ENCODE data around the gene CYB5RL. TPM values are rescaled to one million over a fixed set of nuclear protein-coding genes. Genes with fewer than 3 reads are reported as not detected.

Gene CYB5RL
- total RNA-seq, 2 donors from 2014 or later = 8.4 to 14.0 TPM

- Mint-ChIP-seq H3K9me3 (no peaks in the 10 kb centered on the region), H3K36me3 (ENCODE audit: insufficient read depth in 2 of 2) (no peaks in the 10 kb centered on the region), H3K27me3 (ENCODE audit: low read depth) (no peaks in the 10 kb centered on the region), H3K27ac (no peak overlapping the region), H3K4me3 (no peak overlapping the region), H3K4me1 (ENCODE audit: low read depth) (no peaks in the 10 kb centered on the region)
- DNase-seq (no peak), ATAC-seq (replicated peaks in 1 of 2) (no peak)
Measured at GRCh38 chr1:54193453-54193852, 6.4 kb downstream of the CYB5RL start.

GRCh38 chr1:54191525-54191924 lies 8.3 kb downstream of the CYB5RL start:
- no peak for ATAC-seq (replicated peaks in 1 of 2)
- H3K36me3 Mint-ChIP-seq (ENCODE audit: insufficient read depth in 2 of 2) = no peaks in the 10 kb centered on the region
- no peaks in the 10 kb centered on the region for H3K4me1 Mint-ChIP-seq (ENCODE audit: low read depth)
- H3K9me3 Mint-ChIP-seq = no peaks in the 10 kb centered on the region
- H3K4me3 Mint-ChIP-seq = no peak overlapping the region
- H3K27ac Mint-ChIP-seq = no peak overlapping the region
- no peaks in the 10 kb centered on the region for H3K27me3 Mint-ChIP-seq (ENCODE audit: low read depth)
- DNase-seq = no peak

GRCh38 chr1:54190526-54190925 lies 9.3 kb downstream of the CYB5RL start:
- ATAC-seq (replicated peaks in 1 of 2) (no peak), DNase-seq (no peak)
- Mint-ChIP-seq H3K27me3 (ENCODE audit: low read depth) (no peaks in the 10 kb centered on the region), H3K9me3 (no peaks in the 10 kb centered on the region), H3K27ac (no peak overlapping the region), H3K36me3 (ENCODE audit: insufficient read depth in 2 of 2) (peaks cover 0 to 2% of the 10 kb centered on the region in 2 donors), H3K4me1 (ENCODE audit: low read depth) (no peaks in the 10 kb centered on the region), H3K4me3 (no peak overlapping the region)

- H3K9me3 Mint-ChIP-seq = no peaks in the 10 kb centered on the region
Measured at GRCh38 chr1:54188291-54188690, 11.5 kb downstream of the CYB5RL start.

GRCh38 chr1:54186056-54186455 lies 13.8 kb downstream of the CYB5RL start:
- no peak for DNase-seq
- Mint-ChIP-seq H3K4me1 (ENCODE audit: low read depth) (no peaks in the 10 kb centered on the region), H3K36me3 (ENCODE audit: insufficient read depth in 2 of 2) (peaks cover 0 to 7% of the 10 kb centered on the region in 2 donors), H3K9me3 (no peaks in the 10 kb centered on the region), H3K27ac (no peak overlapping the region), H3K27me3 (ENCODE audit: low read depth) (no peaks in the 10 kb centered on the region), H3K4me3 (no peak overlapping the region)
- no peak for ATAC-seq (replicated peaks in 1 of 2)

More at GRCh38 chr1:54188291-54188690, 11.5 kb downstream of the CYB5RL start:
- no peaks in the 10 kb centered on the region for H3K4me1 Mint-ChIP-seq (ENCODE audit: low read depth)
- no peak for ATAC-seq (replicated peaks in 1 of 2)
- no peaks in the 10 kb centered on the region for H3K27me3 Mint-ChIP-seq (ENCODE audit: low read depth)
- DNase-seq = no peak
- H3K27ac Mint-ChIP-seq = no peak overlapping the region
- peaks cover 0 to 3% of the 10 kb centered on the region in 2 donors for H3K36me3 Mint-ChIP-seq (ENCODE audit: insufficient read depth in 2 of 2)
- no peak overlapping the region for H3K4me3 Mint-ChIP-seq

- no peak for DNase-seq
- no peaks in the 10 kb centered on the region for H3K9me3 Mint-ChIP-seq
- no peaks in the 10 kb centered on the region for H3K4me1 Mint-ChIP-seq (ENCODE audit: low read depth)
- H3K27me3 Mint-ChIP-seq (ENCODE audit: low read depth) = no peaks in the 10 kb centered on the region
- peaks cover 0 to 6% of the 10 kb centered on the region in 2 donors for H3K36me3 Mint-ChIP-seq (ENCODE audit: insufficient read depth in 2 of 2)
- no peak for ATAC-seq (replicated peaks in 1 of 2)
- no peak overlapping the region for H3K27ac Mint-ChIP-seq
- no peak overlapping the region for H3K4me3 Mint-ChIP-seq
Measured at GRCh38 chr1:54180701-54181360, 19.0 kb downstream of the CYB5RL start.

- H3K9me3 Mint-ChIP-seq = no peaks in the 10 kb centered on the region
Measured at GRCh38 chr1:54178296-54179070, 21.3 kb downstream of the CYB5RL start.

GRCh38 chr1:54177726-54178125 lies 22.1 kb downstream of the CYB5RL start:
- no peak overlapping the region for H3K4me3 Mint-ChIP-seq
- no peaks in the 10 kb centered on the region for H3K9me3 Mint-ChIP-seq
- ATAC-seq (replicated peaks in 1 of 2) (no peak), DNase-seq (no peak)
- H3K36me3 Mint-ChIP-seq (ENCODE audit: insufficient read depth in 2 of 2) = peaks cover 0 to 2% of the 10 kb centered on the region in 2 donors
- H3K27ac Mint-ChIP-seq = no peak overlapping the region
- H3K4me1 Mint-ChIP-seq (ENCODE audit: low read depth) = no peaks in the 10 kb centered on the region
- no peaks in the 10 kb centered on the region for H3K27me3 Mint-ChIP-seq (ENCODE audit: low read depth)

More at GRCh38 chr1:54178296-54179070, 21.3 kb downstream of the CYB5RL start:
- H3K36me3 Mint-ChIP-seq (ENCODE audit: insufficient read depth in 2 of 2) = peaks cover 0 to 5% of the 10 kb centered on the region in 2 donors
- no peak for ATAC-seq (replicated peaks in 1 of 2)
- H3K27ac Mint-ChIP-seq = no peak overlapping the region
- no peaks in the 10 kb centered on the region for H3K27me3 Mint-ChIP-seq (ENCODE audit: low read depth)
- no peaks in the 10 kb centered on the region for H3K4me1 Mint-ChIP-seq (ENCODE audit: low read depth)
- DNase-seq = no peak
- H3K4me3 Mint-ChIP-seq = no peak overlapping the region

GRCh38 chr1:54176621-54177327 lies 23.1 kb downstream of the CYB5RL start:
- Mint-ChIP-seq H3K9me3 (no peaks in the 10 kb centered on the region), H3K36me3 (ENCODE audit: insufficient read depth in 2 of 2) (peaks cover 0 to 2% of the 10 kb centered on the region in 2 donors), H3K27me3 (ENCODE audit: low read depth) (no peaks in the 10 kb centered on the region), H3K4me3 (no peak overlapping the region), H3K27ac (no peak overlapping the region), H3K4me1 (ENCODE audit: low read depth) (no peaks in the 10 kb centered on the region)
- no peak for DNase-seq
- ATAC-seq (replicated peaks in 1 of 2) = no peak

GRCh38 chr1:54174106-54174505 lies 25.7 kb downstream of the CYB5RL start:
- no peaks in the 10 kb centered on the region for H3K27me3 Mint-ChIP-seq (ENCODE audit: low read depth)
- H3K4me3 Mint-ChIP-seq = no peak overlapping the region
- H3K36me3 Mint-ChIP-seq (ENCODE audit: insufficient read depth in 2 of 2) = no peaks in the 10 kb centered on the region
- H3K9me3 Mint-ChIP-seq = no peaks in the 10 kb centered on the region
- ATAC-seq (replicated peaks in 1 of 2) (no peak), DNase-seq (no peak)
- peaks cover 7% of the 10 kb centered on the region for H3K4me1 Mint-ChIP-seq (ENCODE audit: low read depth)
- no peak overlapping the region for H3K27ac Mint-ChIP-seq

- ATAC-seq (replicated peaks in 1 of 2) (no peak), DNase-seq (no peak)
- Mint-ChIP-seq H3K27me3 (ENCODE audit: low read depth) (no peaks in the 10 kb centered on the region), H3K4me1 (ENCODE audit: low read depth) (peaks cover 7% of the 10 kb centered on the region), H3K27ac (no peak overlapping the region), H3K4me3 (no peak overlapping the region), H3K9me3 (no peaks in the 10 kb centered on the region), H3K36me3 (ENCODE audit: insufficient read depth in 2 of 2) (no peaks in the 10 kb centered on the region)
Measured at GRCh38 chr1:54173681-54174080, 26.1 kb downstream of the CYB5RL start.

- H3K27ac Mint-ChIP-seq = no peak overlapping the region
- no peaks in the 10 kb centered on the region for H3K9me3 Mint-ChIP-seq
- no peak overlapping the region for H3K4me3 Mint-ChIP-seq
- peaks cover 7% of the 10 kb centered on the region for H3K4me1 Mint-ChIP-seq (ENCODE audit: low read depth)
- no peaks in the 10 kb centered on the region for H3K27me3 Mint-ChIP-seq (ENCODE audit: low read depth)
- no peak for DNase-seq
- H3K36me3 Mint-ChIP-seq (ENCODE audit: insufficient read depth in 2 of 2) = no peaks in the 10 kb centered on the region
- ATAC-seq (replicated peaks in 1 of 2) = no peak
Measured at GRCh38 chr1:54172614-54173599, 26.9 kb downstream of the CYB5RL start.

Measured in activated T-cell treated with anti-CD3 and anti-CD28 coated beads, Interleukin-2, amount 50 U/mL, for 72 hours (primary cell).